SK-N-SH treated with all-trans-retinoic acid at 6 μM for 48 hours (cell line): ENCODE results near the gene NPC1L1.

Experiments used
- ATAC-seq: fragments of 200-7000 bp; cut with Tn5 transposase; 3 replicates; pipeline ENCODE4 v1.9.1; 2020; ENCODE audit warnings: mild to moderate bottlenecking, moderate library complexity
- ARNTL ChIP-seq: fragments of 450-650 bp; formaldehyde crosslinking; IDR thresholded peaks from 2 replicates; pipeline ENCODE4 v1.5.0; 2020; ENCODE audit warnings: low read depth, mild to moderate bottlenecking, moderate library complexity, borderline replicate concordance
- BACH2 ChIP-seq: fragments of 250-450 bp; sonication (Bioruptor Pico); IDR thresholded peaks from 2 replicates; pipeline ENCODE4 v1.9.0; 2021; ENCODE audit warnings: mild to moderate bottlenecking, borderline replicate concordance
- ESRRG ChIP-seq: fragments of 250-450 bp; sonication (Bioruptor Pico); IDR thresholded peaks from 2 replicates; pipeline ENCODE4 v1.6.1; 2021; ENCODE audit warnings: mild to moderate bottlenecking
- GLIS3 ChIP-seq: fragments of 250-450 bp; sonication (Bioruptor Pico); IDR thresholded peaks from 2 replicates; pipeline ENCODE4 v1.5.0; 2020; ENCODE audit warnings: mild to moderate bottlenecking, moderate library complexity
- ISL1 ChIP-seq: fragments of 250-450 bp; sonication (Bioruptor Pico); IDR thresholded peaks from 2 replicates; pipeline ENCODE4 v2.1.2; 2022; ENCODE audit warnings: mild to moderate bottlenecking, moderate library complexity
- OSR1 ChIP-seq: fragments of 250-450 bp; sonication (Bioruptor Pico); IDR thresholded peaks from 2 replicates; pipeline ENCODE4 v1.8.0; 2022; ENCODE audit warnings: moderate library complexity, mild to moderate bottlenecking, inconsistent platforms
- SNAI2 ChIP-seq: fragments of 250-450 bp; sonication (Bioruptor Pico); IDR thresholded peaks from 2 replicates; pipeline ENCODE4 v1.5.0; 2020; ENCODE audit warnings: mild to moderate bottlenecking, moderate library complexity
- TCF4 ChIP-seq: fragments of 250-450 bp; sonication (Bioruptor Pico); IDR thresholded peaks from 2 replicates; pipeline ENCODE4 v1.8.0; 2021; ENCODE audit warnings: mild to moderate bottlenecking, moderate library complexity, borderline replicate concordance
- TOX ChIP-seq: fragments of 250-450 bp; sonication (Bioruptor Pico); IDR thresholded peaks from 2 replicates; pipeline ENCODE4 v1.8.0; 2021; ENCODE audit warnings: mild to moderate bottlenecking, moderate library complexity, borderline replicate concordance
- ZC3H10 ChIP-seq: fragments of 250-450 bp; sonication (Bioruptor Pico); IDR thresholded peaks from 2 replicates; pipeline ENCODE4 v1.5.1; 2021; ENCODE audit warnings: mild to moderate bottlenecking, moderate library complexity
- ZFP3 ChIP-seq: fragments of 250-450 bp; sonication (Bioruptor Pico); IDR thresholded peaks from 2 replicates; pipeline ENCODE4 v1.5.0; 2020; ENCODE audit warnings: mild to moderate bottlenecking, moderate library complexity
- ZFP30 ChIP-seq: fragments of 450-650 bp; formaldehyde crosslinking; IDR thresholded peaks from 2 replicates; pipeline ENCODE4 v1.5.0; 2022; ENCODE audit warnings: mild to moderate bottlenecking, moderate library complexity
- ZNF565 ChIP-seq: fragments of 450-650 bp; formaldehyde crosslinking; conservative IDR thresholded peaks from 2 replicates; pipeline ENCODE4 v1.5.0; 2020; ENCODE audit warnings: low read depth, mild to moderate bottlenecking, moderate library complexity
- ZNF70 ChIP-seq: fragments of 450-650 bp; formaldehyde crosslinking; IDR thresholded peaks from 2 replicates; pipeline ENCODE4 v1.5.0; 2020; ENCODE audit warnings: mild to moderate bottlenecking, moderate library complexity
- ZNF8 ChIP-seq: fragments of 450-650 bp; formaldehyde crosslinking; IDR thresholded peaks from 2 replicates; pipeline ENCODE4 v1.5.0; 2020; ENCODE audit warnings: mild to moderate bottlenecking, moderate library complexity
- TF ChIP-seq, protein P1 (sequence below): fragments of 250-450 bp; sonication (Bioruptor Pico); IDR thresholded peaks from 2 replicates; pipeline ENCODE4 v1.8.0; 2021; ENCODE audit warnings: low read depth, mild to moderate bottlenecking, moderate library complexity, borderline replicate concordance
- TF ChIP-seq, protein P2 (sequence below): fragments of 250-450 bp; sonication (Bioruptor Pico); IDR thresholded peaks from 2 replicates; pipeline ENCODE4 v1.8.0; 2020; ENCODE audit warnings: mild to moderate bottlenecking, moderate library complexity, borderline replicate concordance
- TF ChIP-seq, protein P3 (sequence below): fragments of 250-450 bp; sonication (Bioruptor Pico); IDR thresholded peaks from 2 replicates; pipeline ENCODE4 v1.5.0; 2020; ENCODE audit warnings: mild to moderate bottlenecking, moderate library complexity

NPC1L1 gene

DNA sequence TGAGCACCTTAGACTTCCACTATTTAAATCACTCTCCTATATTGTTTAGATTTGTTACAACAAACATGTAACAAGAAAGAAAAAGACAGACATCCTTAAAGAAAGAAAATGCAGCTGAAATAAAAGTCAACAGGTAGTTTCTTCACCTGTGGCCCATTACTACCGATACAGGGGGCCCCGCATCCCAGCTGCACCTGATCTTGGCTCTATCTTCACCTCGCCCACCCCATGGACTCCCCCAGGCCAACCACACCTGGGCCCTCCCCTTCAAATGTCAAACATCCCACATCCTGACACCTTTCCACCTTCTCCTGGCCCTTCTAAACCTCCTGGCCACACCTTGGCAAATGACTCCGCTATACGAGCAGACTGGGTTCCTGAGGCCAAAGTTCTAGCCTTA is 25.6 kb upstream of the NPC1L1 start:
- no peak for TF ChIP-seq TCF4 (CRISPR knock-in tag)
- TF ChIP-seq ESRRG (CRISPR knock-in tag): no peak
- TF ChIP-seq ZNF8 (CRISPR knock-in tag): no peak
- no peak for TF ChIP-seq BACH2 (CRISPR knock-in tag)
- TF ChIP-seq, protein P1, sequence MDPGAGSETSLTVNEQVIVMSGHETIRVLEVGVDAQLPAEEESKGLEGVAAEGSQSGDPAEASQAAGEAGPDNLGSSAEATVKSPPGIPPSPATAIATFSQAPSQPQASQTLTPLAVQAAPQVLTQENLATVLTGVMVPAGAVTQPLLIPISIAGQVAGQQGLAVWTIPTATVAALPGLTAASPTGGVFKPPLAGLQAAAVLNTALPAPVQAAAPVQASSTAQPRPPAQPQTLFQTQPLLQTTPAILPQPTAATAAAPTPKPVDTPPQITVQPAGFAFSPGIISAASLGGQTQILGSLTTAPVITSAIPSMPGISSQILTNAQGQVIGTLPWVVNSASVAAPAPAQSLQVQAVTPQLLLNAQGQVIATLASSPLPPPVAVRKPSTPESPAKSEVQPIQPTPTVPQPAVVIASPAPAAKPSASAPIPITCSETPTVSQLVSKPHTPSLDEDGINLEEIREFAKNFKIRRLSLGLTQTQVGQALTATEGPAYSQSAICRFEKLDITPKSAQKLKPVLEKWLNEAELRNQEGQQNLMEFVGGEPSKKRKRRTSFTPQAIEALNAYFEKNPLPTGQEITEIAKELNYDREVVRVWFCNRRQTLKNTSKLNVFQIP (CRISPR knock-in tag): no peak
- TF ChIP-seq ARNTL: no peak
- no peak for TF ChIP-seq TOX (CRISPR knock-in tag)
- TF ChIP-seq ZFP3 (CRISPR knock-in tag): no peak
- TF ChIP-seq ISL1 (CRISPR knock-in tag): no peak
- no peak for TF ChIP-seq SNAI2
- no peak for TF ChIP-seq ZNF70 (CRISPR knock-in tag)
- TF ChIP-seq, protein P2, sequence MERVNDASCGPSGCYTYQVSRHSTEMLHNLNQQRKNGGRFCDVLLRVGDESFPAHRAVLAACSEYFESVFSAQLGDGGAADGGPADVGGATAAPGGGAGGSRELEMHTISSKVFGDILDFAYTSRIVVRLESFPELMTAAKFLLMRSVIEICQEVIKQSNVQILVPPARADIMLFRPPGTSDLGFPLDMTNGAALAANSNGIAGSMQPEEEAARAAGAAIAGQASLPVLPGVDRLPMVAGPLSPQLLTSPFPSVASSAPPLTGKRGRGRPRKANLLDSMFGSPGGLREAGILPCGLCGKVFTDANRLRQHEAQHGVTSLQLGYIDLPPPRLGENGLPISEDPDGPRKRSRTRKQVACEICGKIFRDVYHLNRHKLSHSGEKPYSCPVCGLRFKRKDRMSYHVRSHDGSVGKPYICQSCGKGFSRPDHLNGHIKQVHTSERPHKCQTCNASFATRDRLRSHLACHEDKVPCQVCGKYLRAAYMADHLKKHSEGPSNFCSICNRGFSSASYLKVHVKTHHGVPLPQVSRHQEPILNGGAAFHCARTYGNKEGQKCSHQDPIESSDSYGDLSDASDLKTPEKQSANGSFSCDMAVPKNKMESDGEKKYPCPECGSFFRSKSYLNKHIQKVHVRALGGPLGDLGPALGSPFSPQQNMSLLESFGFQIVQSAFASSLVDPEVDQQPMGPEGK (CRISPR knock-in tag): no peak
- no peak for ATAC-seq

DNA sequence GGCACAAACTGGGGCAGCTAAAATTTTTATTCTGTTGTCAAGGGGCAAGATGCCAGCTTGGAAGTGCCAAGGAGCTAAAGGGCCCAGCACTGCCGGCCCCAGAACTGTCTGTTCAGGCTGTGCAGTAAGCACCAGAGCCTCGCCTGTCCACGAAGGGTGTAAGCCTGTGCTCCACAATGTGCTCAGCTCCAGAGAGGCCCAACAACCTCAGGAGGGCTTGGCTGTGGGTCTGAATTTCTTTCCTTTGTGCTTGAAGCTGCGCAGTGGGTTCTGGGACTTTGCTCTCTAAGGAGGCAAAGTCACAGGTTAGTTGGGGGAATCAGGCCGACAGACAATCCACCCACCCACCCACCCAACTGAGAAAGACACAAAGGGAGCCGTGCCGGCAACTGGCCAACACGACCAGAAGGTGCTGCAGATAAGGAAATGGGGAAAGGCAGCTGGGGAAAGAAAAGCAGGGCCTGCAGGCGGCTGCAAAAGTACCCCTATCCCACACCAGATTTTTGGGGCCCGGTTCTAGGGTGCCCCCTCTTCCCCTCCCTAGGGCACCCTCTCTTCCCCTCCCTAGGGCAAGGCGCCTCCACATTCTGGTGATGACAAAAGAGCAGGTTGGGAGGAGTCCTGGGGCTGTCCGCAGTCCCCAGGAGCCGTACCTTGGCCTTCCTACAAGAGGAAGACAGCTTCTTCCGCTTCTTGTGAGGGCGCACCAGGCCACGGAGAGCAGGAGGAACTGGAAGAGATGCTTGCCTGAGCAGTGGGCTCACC is 24.8 kb upstream of the NPC1L1 start:
- peak; percentile 37 for ATAC-seq
- TF ChIP-seq ZFP30 (no peak), GLIS3 (CRISPR knock-in tag) (no peak), SNAI2 (no peak), ESRRG (CRISPR knock-in tag) (no peak), ZNF8 (CRISPR knock-in tag) (no peak), TCF4 (CRISPR knock-in tag) (no peak), ZNF70 (CRISPR knock-in tag) (no peak), BACH2 (CRISPR knock-in tag) (no peak)
- TF ChIP-seq, protein P3, sequence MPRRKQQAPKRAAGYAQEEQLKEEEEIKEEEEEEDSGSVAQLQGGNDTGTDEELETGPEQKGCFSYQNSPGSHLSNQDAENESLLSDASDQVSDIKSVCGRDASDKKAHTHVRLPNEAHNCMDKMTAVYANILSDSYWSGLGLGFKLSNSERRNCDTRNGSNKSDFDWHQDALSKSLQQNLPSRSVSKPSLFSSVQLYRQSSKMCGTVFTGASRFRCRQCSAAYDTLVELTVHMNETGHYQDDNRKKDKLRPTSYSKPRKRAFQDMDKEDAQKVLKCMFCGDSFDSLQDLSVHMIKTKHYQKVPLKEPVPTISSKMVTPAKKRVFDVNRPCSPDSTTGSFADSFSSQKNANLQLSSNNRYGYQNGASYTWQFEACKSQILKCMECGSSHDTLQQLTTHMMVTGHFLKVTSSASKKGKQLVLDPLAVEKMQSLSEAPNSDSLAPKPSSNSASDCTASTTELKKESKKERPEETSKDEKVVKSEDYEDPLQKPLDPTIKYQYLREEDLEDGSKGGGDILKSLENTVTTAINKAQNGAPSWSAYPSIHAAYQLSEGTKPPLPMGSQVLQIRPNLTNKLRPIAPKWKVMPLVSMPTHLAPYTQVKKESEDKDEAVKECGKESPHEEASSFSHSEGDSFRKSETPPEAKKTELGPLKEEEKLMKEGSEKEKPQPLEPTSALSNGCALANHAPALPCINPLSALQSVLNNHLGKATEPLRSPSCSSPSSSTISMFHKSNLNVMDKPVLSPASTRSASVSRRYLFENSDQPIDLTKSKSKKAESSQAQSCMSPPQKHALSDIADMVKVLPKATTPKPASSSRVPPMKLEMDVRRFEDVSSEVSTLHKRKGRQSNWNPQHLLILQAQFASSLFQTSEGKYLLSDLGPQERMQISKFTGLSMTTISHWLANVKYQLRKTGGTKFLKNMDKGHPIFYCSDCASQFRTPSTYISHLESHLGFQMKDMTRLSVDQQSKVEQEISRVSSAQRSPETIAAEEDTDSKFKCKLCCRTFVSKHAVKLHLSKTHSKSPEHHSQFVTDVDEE (CRISPR knock-in tag): no peak
- TF ChIP-seq, protein P2 (CRISPR knock-in tag): no peak

DNA sequence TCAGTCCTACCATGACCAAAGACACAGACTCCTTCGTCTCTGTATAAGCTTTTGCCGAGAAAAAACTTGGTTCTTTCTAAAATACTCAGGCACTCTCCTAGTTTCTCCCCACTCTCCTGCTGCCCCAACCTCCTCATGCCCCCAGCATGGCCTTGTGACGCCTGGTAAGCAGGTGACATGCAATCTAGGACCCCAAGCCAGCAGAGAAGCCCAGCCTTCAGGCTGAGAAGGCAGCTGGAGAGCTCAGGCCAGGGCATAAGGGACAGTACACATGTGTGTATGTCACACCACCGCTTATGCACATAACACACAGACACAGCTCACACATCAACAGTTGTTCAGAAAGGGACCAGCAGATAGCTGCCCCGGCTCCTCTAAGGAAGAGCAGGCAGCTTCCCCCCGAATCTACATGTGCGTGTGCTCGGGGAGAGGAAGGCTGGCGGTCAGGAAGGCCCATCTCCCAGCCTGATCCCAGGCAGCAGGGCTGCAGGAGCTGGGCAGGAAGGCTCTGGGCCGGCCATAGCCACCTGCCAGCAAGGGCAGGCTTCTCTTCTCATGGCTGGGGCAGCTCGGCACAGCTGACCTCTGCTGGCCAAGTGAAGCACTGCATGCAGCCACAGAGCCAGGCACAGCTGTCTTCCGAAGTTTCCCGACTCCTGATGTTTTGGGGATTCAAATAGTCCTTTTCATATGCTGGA is 24.1 kb upstream of the NPC1L1 start:
- TF ChIP-seq ARNTL (no peak), GLIS3 (CRISPR knock-in tag) (no peak), ZC3H10 (CRISPR knock-in tag) (no peak), ZFP30 (no peak), OSR1 (CRISPR knock-in tag) (no peak), BACH2 (CRISPR knock-in tag) (no peak), ZNF565 (CRISPR knock-in tag) (no peak), ZFP3 (CRISPR knock-in tag) (no peak), ZNF70 (CRISPR knock-in tag) (no peak), ZNF8 (CRISPR knock-in tag) (no peak)
- TF ChIP-seq, protein P2 (CRISPR knock-in tag): no peak
- peak; percentile 83 for ATAC-seq
